Measurements from ENCODE around the gene CHST14.

CHST14 gene

GRCh38 chr15:40489274-40490175, 18.7 kb downstream of the CHST14 start:
- no peak for DNase-seq (ENCODE audit: low read depth)

GRCh38 chr15:40493089-40493840, 22.5 kb downstream of the CHST14 start:
- no peak for DNase-seq (ENCODE audit: low read depth)

GRCh38 chr15:40495516-40495915, 24.7 kb downstream of the CHST14 start:
- no peak for DNase-seq (ENCODE audit: low read depth)

GRCh38 chr15:40498418-40498817, 27.6 kb downstream of the CHST14 start:
- DNase-seq (ENCODE audit: low read depth): peak; percentile 29

GRCh38 chr15:40498891-40499290, 28.1 kb downstream of the CHST14 start:
- DNase-seq (ENCODE audit: low read depth): no peak

- no peak for DNase-seq (ENCODE audit: low read depth)
These were observed 29.1 kb downstream of the CHST14 start for GRCh38 chr15:40499931-40500330.

- peak; percentile 62 for DNase-seq (ENCODE audit: low read depth)
These were observed 30.0 kb downstream of the CHST14 start for GRCh38 chr15:40500568-40501330.

- DNase-seq (ENCODE audit: low read depth): peak; percentile 22
These were observed 30.7 kb downstream of the CHST14 start for GRCh38 chr15:40501487-40501886.

GRCh38 chr15:40506964-40507571, 36.3 kb downstream of the CHST14 start:
- peak; percentile 69 for DNase-seq (ENCODE audit: low read depth)

GRCh38 chr15:40508216-40508615, 37.4 kb downstream of the CHST14 start:
- DNase-seq (ENCODE audit: low read depth): no peak

- DNase-seq (ENCODE audit: low read depth): peak; percentile 21
These were observed 39.4 kb downstream of the CHST14 start for GRCh38 chr15:40510201-40510600.

GRCh38 chr15:40511093-40511471, 40.3 kb downstream of the CHST14 start:
- no peak for DNase-seq (ENCODE audit: low read depth)

- peak; percentile 47 for DNase-seq (ENCODE audit: low read depth)
These were observed 40.8 kb downstream of the CHST14 start for GRCh38 chr15:40511472-40512133.

GRCh38 chr15:40512440-40512839, 41.7 kb downstream of the CHST14 start:
- no peak for DNase-seq (ENCODE audit: low read depth)

GRCh38 chr15:40513609-40514008, 42.8 kb downstream of the CHST14 start:
- DNase-seq (ENCODE audit: low read depth): no peak

- DNase-seq (ENCODE audit: low read depth): no peak
These were observed 45.5 kb downstream of the CHST14 start for GRCh38 chr15:40516322-40516721.

Measured in amniotic epithelial cell (primary cell).